K562 (cell line): ENCODE data around the gene CHCHD1. TPM values are rescaled to one million over a fixed set of nuclear protein-coding genes. Genes with fewer than 3 reads are reported as not detected.

Source experiments
- BCOR ChIP-seq: fragments of 450-650 bp; IDR thresholded peaks from 2 replicates; pipeline ENCODE4 v1.6.1; 2016
- CBFA2T2 ChIP-seq: fragments of 450-650 bp; conservative IDR thresholded peaks from 2 replicates; pipeline ENCODE4 v1.6.1; 2017; ENCODE audit warnings: mild to moderate bottlenecking
- CBX8 ChIP-seq: fragments of 200-600 bp; sonication (generic); IDR thresholded peaks from 2 replicates; pipeline ENCODE4 v1.6.1; 2012; ENCODE audit warnings: borderline replicate concordance, mixed run types, low read depth, mild to moderate bottlenecking, moderate library complexity, mixed read lengths, low read length, control low read depth, inconsistent platforms; ENCODE audit not compliant: poor library complexity, severe bottlenecking; ENCODE audit errors: extremely low read depth
- CHCHD3 ChIP-seq: fragments of 250-450 bp; sonication (Bioruptor Pico); IDR thresholded peaks from 2 replicates; pipeline ENCODE4 v2.1.2; 2022; ENCODE audit warnings: mild to moderate bottlenecking
- CREBBP ChIP-seq: IDR thresholded peaks from one replicate; pipeline ENCODE4 v1.6.1; 2012; ENCODE audit warnings: low read depth, mild to moderate bottlenecking, control low read depth, inconsistent platforms, low read length
- FOXK1 ChIP-seq: sonication (generic); formaldehyde crosslinking; IDR thresholded peaks from 2 replicates; pipeline ENCODE4 v1.8.0; 2022; ENCODE audit warnings: missing genetic modification reagents, mild to moderate bottlenecking, borderline replicate concordance
- GATA2 ChIP-seq: sonication (generic); formaldehyde crosslinking; IDR thresholded peaks from 2 replicates; pipeline ENCODE4 v1.4.0; 2020; ENCODE audit warnings: mild to moderate bottlenecking, missing genetic modification reagents
- ILK ChIP-seq: fragments of 450-650 bp; IDR thresholded peaks from 2 replicates; pipeline ENCODE4 v1.6.1; 2016; ENCODE audit warnings: missing genetic modification characterization, low read depth, mild to moderate bottlenecking, missing compliant biosample characterization, moderate library complexity, borderline replicate concordance
- KLF16 ChIP-seq: IDR thresholded peaks from 2 replicates; pipeline ENCODE4 v1.6.1; 2016; ENCODE audit warnings: antibody characterized with exemption
- L3MBTL2 ChIP-seq: fragments of 450-650 bp; IDR thresholded peaks from 2 replicates; pipeline ENCODE4 v1.6.1; 2016; ENCODE audit warnings: mild to moderate bottlenecking, moderate library complexity
- NR2F6 ChIP-seq: fragments of 450-650 bp; formaldehyde crosslinking; IDR thresholded peaks from 2 replicates; pipeline ENCODE4 v1.4.0; 2020; ENCODE audit warnings: mild to moderate bottlenecking
- PTBP1 ChIP-seq: fragments of 200-400 bp; formaldehyde crosslinking; IDR thresholded peaks from 2 replicates; pipeline ENCODE4 v1.6.1; 2017; ENCODE audit warnings: low read depth, low read length
- RBM22 ChIP-seq: fragments of 200-400 bp; formaldehyde crosslinking; IDR thresholded peaks from 2 replicates; pipeline ENCODE4 v1.6.1; 2018; ENCODE audit warnings: low read length, low read depth; ENCODE audit not compliant: poor library complexity, severe bottlenecking
- RBM25 ChIP-seq: fragments of 200-400 bp; formaldehyde crosslinking; IDR thresholded peaks from 2 replicates; pipeline ENCODE4 v1.6.1; 2018; ENCODE audit warnings: low read length, low read depth, moderate library complexity; ENCODE audit not compliant: severe bottlenecking
- RHOXF2B ChIP-seq: fragments of 250-450 bp; sonication (Bioruptor Pico); conservative IDR thresholded peaks from 2 replicates; pipeline ENCODE4 v1.5.1; 2021
- XRCC3 ChIP-seq: fragments of 450-650 bp; IDR thresholded peaks from 2 replicates; pipeline ENCODE4 v1.6.1; 2017; ENCODE audit warnings: mild to moderate bottlenecking, moderate library complexity
- YY1 ChIP-seq, 3 experiments: IDR thresholded peaks; 2 replicates each; pipeline ENCODE4 v1.6.1; 2011; ENCODE audit warnings: low read length in 2 of 3, mild to moderate bottlenecking in 2 of 3, moderate library complexity in 2 of 3, borderline replicate concordance in 1 of 3, control low read depth in 1 of 3, low read depth in 1 of 3; ENCODE audit not compliant: insufficient read depth in 3 of 3, insufficient replicate concordance in 2 of 3, control insufficient read depth in 1 of 3, insufficient read length in 1 of 3; ENCODE audit errors: extremely low read depth in 1 of 3
- ZNF174 ChIP-seq: fragments of 250-450 bp; sonication (Bioruptor Pico); IDR thresholded peaks from 2 replicates; pipeline ENCODE4 v1.4.0; 2020; ENCODE audit warnings: mild to moderate bottlenecking
- ZNF175 ChIP-seq: fragments of 200-800 bp; sonication (Bioruptor generic); IDR thresholded peaks from 2 replicates; pipeline ENCODE4 v1.6.1; 2016; ENCODE audit warnings: low read depth, mild to moderate bottlenecking, missing genetic modification characterization, missing compliant biosample characterization
- ZNF263 ChIP-seq: sonication (generic); formaldehyde crosslinking; IDR thresholded peaks from 2 replicates; pipeline ENCODE4 v1.8.0; 2022; ENCODE audit warnings: mild to moderate bottlenecking, missing genetic modification reagents, borderline replicate concordance
- ZNF766 ChIP-seq: fragments of 200-800 bp; sonication (Bioruptor generic); conservative IDR thresholded peaks from 2 replicates; pipeline ENCODE4 v1.6.1; 2016; ENCODE audit warnings: missing genetic modification characterization, missing compliant biosample characterization
- polyA plus RNA-seq, 8 experiments: library from polyadenylated mRNA; depleted of rRNA in 4 of 8; stranded (reverse) in 5 of 8; unstranded in 3 of 8; fragments of >200 nt; fragmentation: Nextera tagmentation in 2 of 8; fragmentation: Illumina TruSeq in 1 of 8; extraction: Ambion mirVana in 2 of 8; extraction: Trizol in 1 of 8; gene quantifications; 2 replicates each; pipeline versions ENCODE4 v1.2.1 to v1.2.3, GENCODE V29; 2011 to 2014; ENCODE audit warnings: inconsistent platforms in 1 of 8, missing spikeins in 1 of 8
- total RNA-seq, 7 experiments: library from RNA; depleted of rRNA in 6 of 7; stranded (reverse); fragments of >200 nt in 6 of 7; fragmentation: Illumina TruSeq in 2 of 7; extraction: Trizol in 2 of 7; gene quantifications; 2 replicates each; pipeline versions ENCODE4 v1.2.1 to v1.2.3, GENCODE V29; 2011 to 2021; ENCODE audit warnings: low replicate concordance in 1 of 7
- TF ChIP-seq, protein P1 (sequence below): fragments of 250-450 bp; sonication (Bioruptor Pico); IDR thresholded peaks from 2 replicates; pipeline ENCODE4 v1.8.0; 2021; ENCODE audit warnings: mild to moderate bottlenecking, moderate library complexity
- TF ChIP-seq, protein P2 (sequence below), 2 experiments: IDR thresholded peaks; 2 replicates each; pipeline ENCODE4 v1.6.1; 2012; ENCODE audit warnings: improper control_type of control experiment in 2 of 2, low read depth in 2 of 2, low read length in 2 of 2, borderline replicate concordance in 1 of 2

The CHCHD1 gene
- total and polyA plus RNA-seq, 9 of the 15 experiments (the other 6 are each of a cell fraction or from before 2014, with no cell fraction given) = 52.9 to 126 (median 83.4) TPM

DNA sequence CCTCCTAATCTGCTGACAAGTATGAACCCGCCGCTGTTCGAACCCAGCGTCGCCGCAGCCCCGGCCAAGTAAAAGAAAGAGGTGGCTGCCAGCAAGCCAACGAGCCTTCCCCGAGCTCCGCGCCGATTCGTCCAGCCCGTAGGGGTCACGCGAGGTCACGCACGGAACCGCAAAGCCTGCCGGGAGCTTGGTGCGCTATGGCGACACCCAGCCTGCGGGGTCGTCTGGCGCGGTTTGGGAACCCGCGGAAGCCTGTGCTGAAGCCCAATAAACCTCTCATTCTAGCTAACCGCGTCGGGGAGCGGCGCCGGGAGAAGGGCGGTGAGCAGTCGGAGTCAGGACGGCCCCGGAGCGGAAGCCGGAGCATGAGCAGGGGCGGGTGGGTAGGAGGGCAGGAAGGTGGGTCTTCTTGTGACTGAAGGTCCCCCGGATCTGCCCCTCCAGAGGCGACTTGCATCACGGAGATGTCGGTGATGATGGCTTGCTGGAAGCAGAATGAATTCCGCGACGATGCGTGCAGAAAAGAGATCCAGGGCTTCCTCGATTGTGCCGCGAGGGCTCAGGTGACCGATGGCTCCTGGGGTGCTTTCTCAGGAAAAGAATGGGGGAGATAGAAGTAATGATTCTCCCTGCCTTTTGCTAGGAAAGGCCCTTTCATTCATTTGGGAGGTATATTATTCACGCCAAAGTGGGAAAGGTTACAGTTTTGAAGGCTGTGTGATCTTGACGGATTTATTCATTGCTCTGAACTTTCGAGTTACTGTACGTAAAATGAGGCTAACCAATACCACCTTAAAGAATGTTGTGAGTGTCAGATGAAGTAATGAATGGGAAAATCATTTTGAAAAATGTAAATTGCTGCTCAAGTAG is at the start of gene CHCHD1 (continued):
- TF ChIP-seq, protein P1, sequence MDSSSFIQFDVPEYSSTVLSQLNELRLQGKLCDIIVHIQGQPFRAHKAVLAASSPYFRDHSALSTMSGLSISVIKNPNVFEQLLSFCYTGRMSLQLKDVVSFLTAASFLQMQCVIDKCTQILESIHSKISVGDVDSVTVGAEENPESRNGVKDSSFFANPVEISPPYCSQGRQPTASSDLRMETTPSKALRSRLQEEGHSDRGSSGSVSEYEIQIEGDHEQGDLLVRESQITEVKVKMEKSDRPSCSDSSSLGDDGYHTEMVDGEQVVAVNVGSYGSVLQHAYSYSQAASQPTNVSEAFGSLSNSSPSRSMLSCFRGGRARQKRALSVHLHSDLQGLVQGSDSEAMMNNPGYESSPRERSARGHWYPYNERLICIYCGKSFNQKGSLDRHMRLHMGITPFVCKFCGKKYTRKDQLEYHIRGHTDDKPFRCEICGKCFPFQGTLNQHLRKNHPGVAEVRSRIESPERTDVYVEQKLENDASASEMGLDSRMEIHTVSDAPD (CRISPR knock-in tag) = no peak
- TF ChIP-seq ZNF263 (CRISPR knock-in tag) (no peak), CHCHD3 (CRISPR knock-in tag) (no peak), CBFA2T2 (no peak), KLF16 (no peak), YY1 (IDR thresholded peaks at IDR 0.05; ENCODE audit: borderline replicate concordance in 1 of 3, control insufficient read depth in 1 of 3, extremely low read depth in 1 of 3, insufficient read depth in 3 of 3, insufficient read length in 1 of 3, insufficient replicate concordance in 2 of 3, low read depth in 1 of 3, low read length in 2 of 3) (peak; percentile 70 to 97 (median 93)), ZNF766 (peak; percentile 98), BCOR (peak; percentile 36; the same call in 1 of the 2 replicates), PTBP1 (no peak), CREBBP (no peak), FOXK1 (CRISPR knock-in tag) (peak; percentile 18; the same call in 1 of the 2 replicates), NR2F6 (CRISPR knock-in tag) (no peak), RBM25 (no peak), L3MBTL2 (peak; percentile 80), CBX8 (no peak), ZNF175 (CRISPR knock-in tag) (peak; percentile 83; the same call in 1 of the 2 replicates), XRCC3 (no peak), RBM22 (no peak), ILK (tag) (no peak), RHOXF2B (no peak), ZNF174 (CRISPR knock-in tag) (no peak), GATA2 (CRISPR knock-in tag) (no peak)
- TF ChIP-seq, protein P2, sequence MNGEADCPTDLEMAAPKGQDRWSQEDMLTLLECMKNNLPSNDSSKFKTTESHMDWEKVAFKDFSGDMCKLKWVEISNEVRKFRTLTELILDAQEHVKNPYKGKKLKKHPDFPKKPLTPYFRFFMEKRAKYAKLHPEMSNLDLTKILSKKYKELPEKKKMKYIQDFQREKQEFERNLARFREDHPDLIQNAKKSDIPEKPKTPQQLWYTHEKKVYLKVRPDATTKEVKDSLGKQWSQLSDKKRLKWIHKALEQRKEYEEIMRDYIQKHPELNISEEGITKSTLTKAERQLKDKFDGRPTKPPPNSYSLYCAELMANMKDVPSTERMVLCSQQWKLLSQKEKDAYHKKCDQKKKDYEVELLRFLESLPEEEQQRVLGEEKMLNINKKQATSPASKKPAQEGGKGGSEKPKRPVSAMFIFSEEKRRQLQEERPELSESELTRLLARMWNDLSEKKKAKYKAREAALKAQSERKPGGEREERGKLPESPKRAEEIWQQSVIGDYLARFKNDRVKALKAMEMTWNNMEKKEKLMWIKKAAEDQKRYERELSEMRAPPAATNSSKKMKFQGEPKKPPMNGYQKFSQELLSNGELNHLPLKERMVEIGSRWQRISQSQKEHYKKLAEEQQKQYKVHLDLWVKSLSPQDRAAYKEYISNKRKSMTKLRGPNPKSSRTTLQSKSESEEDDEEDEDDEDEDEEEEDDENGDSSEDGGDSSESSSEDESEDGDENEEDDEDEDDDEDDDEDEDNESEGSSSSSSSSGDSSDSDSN (IDR thresholded peaks at IDR 0.05; ENCODE audit: borderline replicate concordance in 1 of 2, low read depth in 2 of 2, low read length in 2 of 2) = peak; percentile 29 to 93; a peak in 2 of 4 replicates
